GM21367 (cell line): Measurements from ENCODE around the gene UVRAG.
A peak's percentile ranks its signal among the peaks of the same experiment; 100 is the strongest.
"Not testable (repeated sequence)": the region's sequence is repeated elsewhere in the genome, so short reads cannot be mapped to it uniquely, and the experiment has no call there.

Source experiments
- ATAC-seq: cut with Tn5 transposase; IDR thresholded peaks from one replicate; pipeline ENCODE4 v1.9.1; 2021; ENCODE audit not compliant: unreplicated experiment

The UVRAG gene

DNA sequence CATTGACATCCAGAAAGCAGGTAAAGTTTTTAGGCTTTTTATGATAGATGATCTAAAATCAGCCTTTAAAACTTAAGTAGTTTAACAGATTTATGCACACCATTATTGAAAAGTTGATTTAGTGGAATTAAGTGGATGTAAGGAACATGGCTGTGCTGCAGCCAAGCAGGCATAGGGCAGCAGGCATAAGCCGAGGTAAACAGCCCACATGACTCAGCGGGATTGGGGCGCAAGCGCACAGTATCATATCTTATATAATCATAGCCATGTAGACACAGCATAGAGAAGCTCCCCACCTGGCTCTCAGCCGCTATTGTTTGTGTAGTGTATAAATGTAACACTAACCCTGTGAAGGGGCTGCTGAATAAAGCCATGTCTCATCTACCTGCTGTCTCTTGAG, 233.8 kb downstream of the UVRAG start:
- ATAC-seq: no peak

DNA sequence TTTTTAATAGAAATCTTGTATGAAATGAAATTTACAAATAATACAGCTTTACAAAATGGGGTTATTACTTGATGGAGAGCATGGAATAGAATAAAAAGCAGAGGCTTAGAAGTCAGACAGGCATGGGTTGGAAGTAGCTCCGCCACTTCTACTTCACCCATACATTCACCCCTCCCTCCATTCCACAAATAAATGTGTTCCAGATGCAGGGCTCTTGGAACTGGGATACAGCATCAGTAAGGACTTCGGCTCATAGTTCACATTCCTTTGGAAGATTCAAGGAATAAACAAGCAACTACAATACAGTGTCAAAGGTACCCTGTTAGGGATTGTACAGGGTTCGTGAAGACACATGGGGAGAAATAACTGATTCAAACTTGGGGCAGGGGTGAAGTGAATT, 234.5 kb downstream of the UVRAG start:
- ATAC-seq: no peak

DNA sequence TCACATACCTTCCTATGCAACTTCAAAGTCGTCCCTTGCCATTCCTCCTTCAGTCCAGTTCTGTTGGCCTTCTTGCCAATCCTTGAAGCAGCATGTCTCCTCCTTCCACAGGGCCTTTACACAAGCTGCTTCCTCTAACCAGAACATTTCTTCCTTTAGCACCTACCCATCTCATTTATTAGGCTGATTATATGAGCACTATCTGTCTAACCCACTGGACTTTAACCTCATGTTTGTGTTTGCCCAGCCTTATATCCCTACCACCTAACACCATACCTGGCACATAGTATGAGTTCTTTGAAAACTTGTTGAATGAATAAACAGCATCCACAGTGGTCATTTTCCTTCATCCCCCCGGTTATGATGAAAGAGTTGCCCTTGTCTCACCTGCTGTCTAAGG, 236.9 kb downstream of the UVRAG start:
- no peak for ATAC-seq

DNA sequence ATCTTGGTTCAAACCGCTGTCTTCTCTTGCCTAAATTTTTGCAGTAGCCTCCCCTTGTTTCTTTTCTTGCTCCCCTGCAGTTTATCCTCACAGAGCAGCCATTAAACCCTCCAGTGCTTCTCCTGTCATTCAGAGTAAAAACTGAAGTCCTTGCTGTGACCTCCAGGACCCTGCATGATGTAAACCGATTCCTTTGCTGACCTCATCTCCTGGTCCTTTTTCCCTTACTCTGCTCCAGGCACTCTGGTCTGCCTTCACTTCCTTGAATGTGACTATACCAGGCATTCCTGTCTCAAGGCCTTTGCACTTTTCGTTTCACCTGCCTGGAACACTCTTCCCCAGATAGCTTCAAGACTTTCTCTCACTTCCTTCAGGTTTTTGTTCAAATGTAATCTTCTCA, 239.3 kb downstream of the UVRAG start:
- ATAC-seq: no peak

DNA sequence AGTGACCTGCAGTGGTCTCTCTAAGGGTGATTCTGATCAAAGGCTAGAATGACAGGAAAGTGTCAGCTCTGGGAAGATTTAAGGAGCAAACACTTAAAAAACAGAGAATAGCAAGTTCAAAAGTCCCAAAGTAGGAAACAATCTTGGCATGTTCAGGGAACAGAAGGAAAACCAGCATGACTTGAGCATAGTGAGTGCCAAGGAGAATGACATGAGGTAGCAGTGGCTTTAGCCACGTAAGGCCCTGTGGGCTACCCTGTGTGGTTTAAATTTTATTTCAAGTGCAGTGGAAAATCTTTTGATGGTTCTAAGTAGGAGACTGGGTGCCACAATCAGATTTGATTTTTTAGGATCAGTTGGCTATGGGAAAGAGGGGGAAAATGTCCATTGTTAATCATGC, 241.9 kb downstream of the UVRAG start:
- no peak for ATAC-seq

DNA sequence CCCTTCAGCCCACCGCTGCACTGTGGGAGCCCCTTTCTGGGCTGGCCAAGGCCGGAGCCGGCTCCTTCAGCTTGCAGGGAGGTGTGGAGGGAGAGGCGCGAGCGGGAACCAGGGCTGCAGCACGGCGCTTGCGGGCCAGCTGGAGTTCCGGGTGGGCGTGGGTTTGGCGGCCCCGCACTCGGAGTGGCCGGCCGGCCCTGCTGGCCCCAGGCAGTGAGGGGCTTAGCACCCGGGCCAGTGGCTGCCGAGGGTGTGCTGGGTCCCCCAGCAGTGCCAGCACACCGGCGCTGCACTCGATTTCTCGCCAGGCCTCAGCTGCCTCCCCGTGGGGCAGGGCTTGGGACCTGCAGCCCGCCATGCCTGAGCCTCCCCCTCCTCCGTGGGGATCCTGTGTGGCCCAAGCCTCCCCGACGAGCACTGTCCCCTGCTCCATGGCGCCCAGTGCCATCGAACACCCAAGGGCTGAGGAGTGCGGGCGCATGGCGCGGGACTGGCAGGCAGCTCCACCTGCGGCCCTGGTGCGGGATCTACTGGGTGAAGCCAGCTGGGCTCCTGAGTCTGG, 245.5 kb downstream of the UVRAG start:
- ATAC-seq: not testable (repeated sequence)

DNA sequence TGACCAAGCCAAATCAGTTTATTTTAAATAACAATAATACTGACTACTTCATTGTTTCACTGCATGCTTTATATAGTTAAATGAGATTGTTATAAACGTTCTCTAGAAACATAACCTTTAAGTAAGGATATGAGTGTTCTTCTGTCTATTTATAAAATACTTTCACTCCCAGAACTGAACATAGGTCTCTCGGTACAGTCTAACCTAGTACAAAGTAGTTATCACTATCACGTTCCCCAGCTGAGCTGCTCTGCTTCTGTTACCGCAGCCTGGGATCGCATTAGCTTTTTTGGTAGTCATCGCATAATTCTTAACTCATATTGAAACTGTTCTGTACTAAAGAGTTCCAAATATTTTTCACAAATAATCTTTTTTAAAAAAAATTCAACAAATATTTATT, 247.7 kb downstream of the UVRAG start:
- peak; percentile 81 for ATAC-seq

DNA sequence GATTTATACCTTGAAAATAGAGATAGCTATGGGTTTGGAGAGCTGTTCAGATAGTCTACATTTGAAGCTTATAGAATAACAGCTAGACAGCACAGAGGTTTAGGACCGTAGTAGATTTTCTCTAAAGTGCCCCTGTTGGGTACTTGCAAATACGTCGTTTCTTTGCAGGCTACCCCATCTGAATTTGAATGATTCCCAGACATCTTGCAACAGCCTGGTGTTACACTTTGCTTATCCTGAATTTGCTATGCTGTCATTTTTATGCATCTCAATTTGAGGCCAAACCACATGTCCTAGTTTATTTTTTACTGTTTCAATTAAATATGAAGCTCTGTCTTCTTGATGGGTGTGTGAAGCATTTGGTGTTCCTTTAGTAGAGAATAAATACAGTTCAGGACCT, 249.2 kb downstream of the UVRAG start:
- ATAC-seq: no peak

DNA sequence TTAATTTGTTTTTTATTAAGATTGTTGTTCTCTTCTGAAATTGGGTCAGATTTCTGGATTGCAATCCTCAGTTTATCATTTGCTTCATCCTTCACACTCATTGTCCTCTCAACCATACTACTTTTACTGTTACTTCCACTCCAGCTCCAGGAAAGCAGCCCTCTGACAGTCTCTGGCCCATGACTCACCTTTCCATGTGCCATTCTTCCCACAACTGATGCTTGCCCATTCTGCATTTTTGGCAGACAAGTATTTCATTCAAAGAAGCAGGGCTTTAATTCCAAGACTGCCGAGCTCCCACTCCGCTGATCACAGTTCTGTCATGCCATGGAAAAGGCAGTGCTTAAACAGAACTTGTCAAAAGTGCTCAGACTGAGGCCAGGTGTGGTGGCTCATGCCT, 252.1 kb downstream of the UVRAG start:
- ATAC-seq: no peak

DNA sequence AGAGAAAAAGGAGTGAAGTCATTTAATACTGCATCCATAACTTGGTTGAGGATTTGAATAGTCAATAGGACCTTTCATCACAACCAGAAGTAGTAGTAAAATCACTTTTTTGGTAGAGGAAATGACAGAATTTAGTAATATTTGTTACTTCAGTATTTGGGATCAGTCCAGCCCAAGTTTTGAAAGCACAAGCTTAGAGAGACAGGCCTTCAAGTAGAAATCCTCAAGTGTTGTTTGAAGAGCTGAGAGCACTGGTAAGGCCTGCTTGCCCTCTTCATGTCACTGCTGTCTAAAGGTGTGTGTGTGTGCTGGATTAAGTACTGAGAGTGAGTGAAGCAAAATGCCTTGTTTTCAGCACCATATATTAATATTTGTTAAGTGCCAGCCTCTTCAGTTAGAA, 254.0 kb downstream of the UVRAG start:
- no peak for ATAC-seq

DNA sequence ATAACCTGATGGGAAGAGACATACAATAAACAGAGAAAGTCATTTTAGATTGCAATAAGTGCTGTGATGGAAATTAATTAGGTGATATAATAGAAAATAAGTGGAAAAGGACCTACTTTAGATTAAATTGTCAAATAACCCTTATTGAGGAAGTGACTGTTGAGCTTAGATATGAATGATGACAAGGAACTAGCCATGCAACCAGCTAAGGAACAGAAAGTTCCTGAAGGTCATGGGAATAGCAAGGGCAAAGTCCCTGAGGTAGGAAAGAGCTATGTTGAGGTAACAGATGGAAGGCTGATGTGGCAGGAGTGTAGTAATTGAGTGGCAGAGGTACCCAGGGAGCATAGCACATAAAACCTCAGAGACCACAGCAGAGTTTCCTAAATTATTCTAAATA, 256.1 kb downstream of the UVRAG start:
- no peak for ATAC-seq

DNA sequence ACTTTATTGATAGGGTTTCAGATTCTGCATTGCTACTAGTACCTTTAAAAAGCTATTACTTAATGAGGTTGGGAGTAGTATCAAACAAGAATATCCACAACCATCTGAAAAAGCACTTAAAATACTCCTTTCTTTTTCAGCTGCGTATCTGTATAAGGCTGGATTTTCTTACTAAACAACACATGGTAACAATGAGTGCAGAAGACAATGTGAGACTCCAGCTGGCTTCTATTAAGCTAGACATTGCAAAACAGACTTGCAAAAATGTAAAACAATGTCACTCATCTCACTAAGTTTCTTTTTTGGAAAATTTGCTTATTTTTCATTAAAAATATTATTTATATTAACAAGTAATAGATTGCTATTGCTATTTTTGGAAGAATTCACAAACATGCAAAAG, 258.7 kb downstream of the UVRAG start:
- no peak for ATAC-seq

DNA sequence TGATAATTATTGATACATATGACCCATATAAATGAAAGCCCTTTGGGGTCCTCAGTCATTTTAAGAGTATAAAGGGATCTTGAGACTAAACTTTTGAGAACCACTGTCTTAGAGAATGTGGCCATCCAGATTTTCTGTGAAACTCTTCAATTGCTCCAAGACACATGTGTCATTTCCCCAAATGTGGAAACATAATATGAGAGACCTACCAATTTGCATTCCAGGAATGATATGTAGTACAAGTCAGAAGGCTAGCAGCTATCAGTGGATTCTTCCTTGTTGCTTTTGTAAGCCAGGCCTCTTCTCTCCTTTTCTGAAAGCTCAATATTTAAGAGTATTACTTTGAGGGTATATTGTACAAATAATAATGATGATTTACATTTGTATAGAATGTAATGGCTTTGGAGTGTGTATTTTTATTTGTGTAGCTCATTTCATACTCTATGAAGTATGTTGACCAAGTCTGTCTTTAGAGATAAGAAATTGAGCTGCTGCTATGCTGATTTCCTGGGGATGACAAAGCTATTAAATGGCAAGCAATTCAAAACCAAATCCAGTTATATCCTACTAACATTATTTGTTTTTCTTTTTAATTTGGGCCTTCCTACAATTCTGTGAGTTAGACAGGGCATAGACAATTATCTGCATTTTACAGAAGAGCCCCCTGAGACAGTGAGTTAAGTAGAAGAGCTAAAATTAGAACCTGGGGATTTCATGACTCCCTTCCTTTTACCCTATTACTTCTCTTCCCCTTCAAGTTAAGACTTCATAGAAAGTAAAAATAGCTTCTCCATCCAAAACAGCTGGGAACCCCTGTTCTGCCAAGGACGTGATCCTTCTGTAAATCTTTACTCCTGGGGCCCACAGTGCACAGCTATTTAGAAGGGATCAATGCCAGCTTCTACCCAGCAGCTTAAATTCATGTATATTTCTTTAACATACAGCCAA, 259.4 kb downstream of the UVRAG start:
- no peak for ATAC-seq

DNA sequence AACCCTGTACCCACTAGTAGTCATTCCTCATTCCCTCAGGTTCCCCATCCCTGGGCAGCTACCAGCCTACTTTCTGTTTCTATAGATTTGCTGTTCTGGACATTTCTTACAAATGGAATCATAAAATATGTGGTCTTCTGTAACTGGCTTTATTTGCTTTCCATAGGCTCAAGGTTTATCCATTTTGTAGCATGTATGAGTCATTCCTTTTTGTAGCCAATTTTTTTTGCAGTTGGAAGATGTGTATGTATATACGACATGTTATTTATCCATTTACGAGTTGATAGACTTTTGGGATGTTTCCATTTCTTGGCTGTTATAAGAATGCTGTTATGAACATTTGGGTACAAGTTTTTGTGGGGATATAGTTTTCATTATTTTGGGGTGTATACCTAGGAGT, 260.7 kb downstream of the UVRAG start:
- no peak for ATAC-seq

DNA sequence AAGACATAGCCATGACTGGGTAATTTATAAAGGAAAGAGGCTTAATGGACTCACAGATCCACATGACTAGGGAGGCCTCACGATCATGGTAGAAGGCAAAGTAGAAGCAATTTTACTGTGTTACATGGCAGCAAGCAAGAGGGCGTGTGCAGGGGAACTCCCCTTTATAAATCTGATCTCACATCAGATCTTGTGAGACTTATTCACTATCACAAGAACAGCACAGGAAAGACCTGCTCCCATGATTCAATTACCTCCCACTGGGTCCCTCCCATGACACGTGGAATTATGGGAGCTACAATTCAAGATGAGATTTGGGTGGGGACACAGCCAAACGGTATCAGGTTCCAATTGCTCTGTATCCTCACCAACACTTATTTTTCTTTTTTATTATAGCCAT, 261.2 kb downstream of the UVRAG start:
- ATAC-seq: not testable (repeated sequence)

DNA sequence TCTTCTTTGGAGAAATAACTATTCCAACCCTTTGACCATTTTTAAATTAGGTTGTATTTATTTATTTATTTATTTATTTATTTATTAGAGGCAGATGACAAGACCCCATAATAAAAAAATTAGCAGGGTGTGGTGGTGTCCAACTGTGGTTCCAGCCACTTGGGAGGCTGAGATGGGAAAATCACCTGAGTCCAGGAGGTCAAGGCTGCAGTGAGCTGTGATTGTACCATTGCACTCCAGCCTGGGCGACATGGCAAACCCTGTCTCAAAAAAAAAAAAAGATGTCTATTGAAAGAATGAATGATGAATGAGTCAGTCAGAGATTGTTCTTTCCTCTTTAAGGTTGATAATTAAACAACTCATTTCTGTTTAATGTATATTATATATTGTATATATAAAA, 261.7 kb downstream of the UVRAG start:
- ATAC-seq: no peak

DNA sequence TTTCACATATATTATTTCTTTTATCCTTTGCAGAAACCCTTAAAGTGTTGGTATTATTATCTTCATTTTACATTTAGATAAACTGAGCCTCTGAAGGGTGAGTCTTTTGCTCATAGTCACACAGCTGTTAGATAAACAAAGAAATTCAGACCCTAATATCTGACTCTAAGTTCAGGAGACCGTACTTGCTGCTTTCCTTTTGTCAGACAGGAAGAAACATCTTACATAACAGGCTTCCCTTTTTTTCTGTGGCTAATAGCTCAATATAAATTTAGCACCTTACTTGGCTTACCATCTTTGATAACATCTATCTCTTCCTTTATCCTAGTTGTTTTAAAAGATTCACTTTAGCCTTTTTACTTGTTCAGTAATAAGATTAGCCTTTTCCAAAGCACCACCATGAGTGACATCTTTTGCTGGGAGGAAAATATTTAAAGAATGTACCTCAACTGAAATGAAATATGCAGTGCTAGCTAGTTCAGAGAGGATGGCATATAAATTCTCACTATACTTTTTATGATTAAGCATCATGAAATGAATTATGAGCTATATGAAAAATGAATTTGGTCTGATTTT, 262.7 kb downstream of the UVRAG start:
- no peak for ATAC-seq

DNA sequence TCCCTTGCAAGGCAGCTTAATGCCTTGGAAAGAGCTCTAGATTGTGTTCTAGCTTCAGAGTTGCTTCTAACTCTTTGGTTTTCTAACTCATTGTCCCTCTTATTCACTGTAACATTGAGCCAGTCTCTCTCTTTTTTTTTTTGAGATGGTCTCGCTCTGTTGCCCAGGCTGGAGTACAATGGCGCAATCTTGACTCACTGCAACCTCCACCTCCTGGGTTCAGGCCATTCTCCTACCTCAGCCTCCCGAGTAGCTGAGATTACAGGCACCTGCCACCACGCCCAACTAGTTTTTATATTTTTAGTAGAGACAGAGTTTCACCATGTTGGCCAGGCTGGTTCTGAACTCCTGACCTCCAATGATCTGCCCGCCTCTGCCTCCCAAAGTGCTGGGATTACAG, 266.1 kb downstream of the UVRAG start:
- ATAC-seq: not testable (repeated sequence)

DNA sequence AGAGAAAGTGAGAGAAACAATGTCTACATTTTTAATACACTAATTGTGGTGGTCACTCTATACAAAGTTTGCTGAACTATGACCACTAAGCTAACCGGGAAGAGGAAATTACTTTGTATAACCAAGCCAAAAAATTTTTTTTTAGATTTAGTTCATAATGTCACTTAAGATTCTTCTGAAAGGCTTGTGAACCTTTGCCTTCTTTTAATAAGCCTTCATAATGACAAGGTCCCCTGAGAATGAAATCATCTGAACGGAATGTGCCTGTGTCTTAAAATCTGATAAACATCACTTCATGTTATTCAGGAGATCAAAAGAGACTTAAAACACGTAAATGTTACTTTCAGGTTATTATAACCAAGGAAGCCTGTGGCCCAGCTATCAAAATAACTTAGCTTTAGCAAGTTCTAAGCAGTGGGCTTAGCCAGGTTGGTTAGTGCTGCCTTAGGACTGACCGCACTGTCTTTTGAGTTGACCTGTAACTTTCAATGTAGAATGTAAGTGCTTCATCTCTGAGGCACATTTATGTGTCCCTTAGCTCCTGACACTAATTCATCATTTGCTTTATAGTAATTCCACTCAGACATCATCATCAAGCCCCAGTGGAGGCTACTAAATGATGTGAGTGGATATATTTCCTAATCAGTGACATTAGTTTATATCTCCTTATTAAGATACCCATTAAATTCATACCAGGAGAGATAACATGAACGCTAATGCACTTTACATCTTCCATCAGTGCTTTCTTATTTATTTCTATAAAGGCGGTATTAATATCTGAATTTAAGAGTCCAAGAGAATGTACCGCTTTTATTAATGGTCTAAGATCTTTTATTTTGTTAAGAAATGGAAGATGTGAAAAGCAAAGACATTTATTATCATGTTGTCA, 268.8 kb downstream of the UVRAG start:
- ATAC-seq: no peak

DNA sequence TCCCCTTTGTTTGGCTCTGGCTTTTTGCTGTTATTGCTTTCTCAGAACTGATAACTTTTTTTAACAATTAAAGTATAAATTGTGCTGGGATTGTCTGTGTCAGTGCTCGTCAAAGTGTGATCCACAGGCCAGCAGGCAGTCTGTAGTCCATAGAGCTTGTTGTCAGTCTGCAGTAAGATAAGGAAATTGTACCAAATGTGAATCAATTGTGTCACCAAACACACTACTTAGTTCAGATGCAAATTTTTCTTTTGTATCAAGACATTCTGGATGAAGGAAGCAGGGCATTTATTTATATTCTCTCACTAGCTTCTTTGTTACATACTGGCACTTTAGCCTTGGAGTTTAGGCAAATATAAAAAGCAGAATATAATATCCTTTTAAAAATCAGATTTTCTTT, 270.3 kb downstream of the UVRAG start:
- ATAC-seq: no peak
